Fibroblast of lung (primary cell): ENCODE results near the gene S100A14. TPM values are rescaled to one million over a fixed set of nuclear protein-coding genes. Genes with fewer than 3 reads are reported as not detected.
A peak's percentile ranks its signal among the peaks of the same experiment; 100 is the strongest.

Experiments
- DNase-seq, 2 donors: peaks; one replicate each; pipeline versions ENCODE4 v3.0.0 to v3.0.0-alpha.2; 2010; ENCODE audit warnings: low read depth in 2 of 2
- H2AFZ ChIP-seq: 2 replicates; pipeline ENCODE4 v1.5.1; 2012; ENCODE audit warnings: low read length, control low read depth, inconsistent platforms
- H3K27ac ChIP-seq: 2 replicates; pipeline ENCODE4 v1.5.1; 2011; ENCODE audit warnings: low read length, control low read depth; ENCODE audit not compliant: insufficient read depth
- H3K27me3 ChIP-seq: 2 replicates; pipeline ENCODE4 v1.5.1; 2011; ENCODE audit warnings: mild to moderate bottlenecking, low read length; ENCODE audit not compliant: control insufficient read depth, insufficient read depth
- H3K36me3 ChIP-seq: 2 replicates; pipeline ENCODE4 v1.5.1; 2011; ENCODE audit warnings: low read length; ENCODE audit not compliant: control insufficient read depth, insufficient read depth
- H3K4me1 ChIP-seq: 2 replicates; pipeline ENCODE4 v1.5.1; 2011; ENCODE audit warnings: low read length; ENCODE audit not compliant: control insufficient read depth, insufficient read depth; ENCODE audit errors: extremely low read depth
- H3K4me2 ChIP-seq: 2 replicates; pipeline ENCODE4 v1.5.1; 2011; ENCODE audit warnings: low read length, control low read depth; ENCODE audit not compliant: insufficient read depth; ENCODE audit errors: extremely low read depth
- H3K4me3 ChIP-seq, 4 experiments: fragments of 200-600 bp in 1 of 4; sonication (generic) in 1 of 4; replicated peaks in 1 of 4; 2 replicates each; pipeline ENCODE4 v1.5.1; 2011 to 2016; ENCODE audit warnings: low read length in 4 of 4, low read depth in 3 of 4, mild to moderate bottlenecking in 3 of 4, control low read depth in 2 of 4, inconsistent platforms in 1 of 4, mixed read lengths in 1 of 4; ENCODE audit not compliant: insufficient read depth in 1 of 4; ENCODE audit errors: control extremely low read depth in 1 of 4
- H3K79me2 ChIP-seq: 2 replicates; pipeline ENCODE4 v1.5.1; 2012; ENCODE audit warnings: mild to moderate bottlenecking, low read length, inconsistent platforms; ENCODE audit not compliant: control insufficient read depth, insufficient read depth
- H3K9ac ChIP-seq: 2 replicates; pipeline ENCODE4 v1.5.1; 2011; ENCODE audit warnings: mild to moderate bottlenecking, low read length, control low read depth; ENCODE audit not compliant: insufficient read depth
- H3K9me3 ChIP-seq: 2 replicates; pipeline ENCODE4 v1.5.1; 2012; ENCODE audit warnings: low read depth, low read length; ENCODE audit not compliant: control insufficient read depth, insufficient read depth
- H4K20me1 ChIP-seq: 2 replicates; pipeline ENCODE4 v1.5.1; 2011; ENCODE audit warnings: low read length; ENCODE audit not compliant: control insufficient read depth, insufficient read depth; ENCODE audit errors: extremely low read depth
- CTCF ChIP-seq, 2 donors: IDR thresholded peaks in 1 of 2; conservative IDR thresholded peaks in 1 of 2; 1 replicate in 1 of 2; 2 replicates in 1 of 2; pipeline ENCODE4 v1.5.1; 2011 to 2012; ENCODE audit warnings: low read length in 2 of 2, control low read depth in 1 of 2, inconsistent platforms in 1 of 2, low read depth in 1 of 2, mild to moderate bottlenecking in 1 of 2
- EZH2 ChIP-seq: IDR thresholded peaks from 2 replicates; pipeline ENCODE4 v1.5.1; 2012; ENCODE audit warnings: low read length, control low read depth, mild to moderate bottlenecking; ENCODE audit errors: missing control alignments
- polyA plus RNA-seq, 2 donors: library from polyadenylated mRNA; depleted of rRNA in 1 of 2; stranded (reverse) in 1 of 2; unstranded in 1 of 2; fragments of >200 nt; gene quantifications; 2 replicates each; pipeline ENCODE4 v1.2.1, GENCODE V29; 2011 to 2012; ENCODE audit warnings: missing spikeins in 1 of 2
- total RNA-seq: library from RNA; depleted of rRNA; stranded (reverse); fragments of >200 nt; gene quantifications from 2 replicates; pipeline ENCODE4 v1.2.1, GENCODE V29; 2014

Gene S100A14
- total and polyA plus RNA-seq, 2 donors (not counting 1 experiment from before 2014, with no cell fraction given), result 0.33 to 0.51 TPM

GRCh38 chr1:153616917-153617311 is 789 bp upstream of the S100A14 start:
- Histone ChIP-seq H3K9me3 (no peaks in the 10 kb centered on the region), H3K36me3 (peaks cover 3% of the 10 kb centered on the region), H3K27me3 (no peaks in the 10 kb centered on the region), H4K20me1 (no peaks in the 10 kb centered on the region), H2AFZ (peak overlapping the region; percentile 43), H3K4me2 (no peak overlapping the region), H3K4me1 (peaks cover 9% of the 10 kb centered on the region), H3K4me3 (no peak overlapping the region), H3K27ac (no peak overlapping the region), H3K79me2 (peaks cover 15% of the 10 kb centered on the region), H3K9ac (peak overlapping the region; percentile 14)
- TF ChIP-seq EZH2 (no peak), CTCF (conservative IDR thresholded peaks at IDR 0.05 in 1 of 2, IDR thresholded peaks at IDR 0.05 in 1 of 2; ENCODE audit: low read depth in 1 of 2, low read length in 2 of 2) (no peak)
- DNase-seq, result no peak

DNA sequence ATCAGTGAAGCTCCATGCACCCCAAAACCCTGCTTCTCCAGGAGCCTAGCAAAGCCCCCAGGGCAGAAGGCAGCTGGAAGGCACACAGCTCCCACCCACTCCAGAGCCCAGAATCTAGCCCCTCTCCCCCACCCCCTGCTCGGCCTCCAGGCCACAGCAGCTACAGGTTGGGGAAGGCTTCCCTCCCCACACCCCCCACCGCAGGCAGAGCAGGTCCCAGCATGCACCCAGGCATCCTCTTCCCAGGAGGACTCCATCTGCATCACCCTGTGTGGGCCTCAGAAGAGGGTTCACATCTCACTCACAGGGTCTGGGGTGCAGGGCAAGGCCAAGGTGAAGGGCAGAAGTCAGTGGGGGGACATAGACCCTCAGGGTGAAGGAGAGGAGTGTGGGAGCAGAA is 719 bp downstream of the S100A14 start:
- no peak for DNase-seq
- H3K27ac ChIP-seq, result no peak overlapping the region
- peaks cover 3% of the 10 kb centered on the region for H3K36me3 ChIP-seq
- no peaks in the 10 kb centered on the region for H4K20me1 ChIP-seq
- H3K27me3 ChIP-seq, result no peaks in the 10 kb centered on the region
- no peak for TF ChIP-seq CTCF (conservative IDR thresholded peaks at IDR 0.05 in 1 of 2, IDR thresholded peaks at IDR 0.05 in 1 of 2; ENCODE audit: low read depth in 1 of 2, low read length in 2 of 2)
- no peak for TF ChIP-seq EZH2
- no peak overlapping the region for H3K4me3 ChIP-seq
- H3K4me1 ChIP-seq, result peaks cover 10% of the 10 kb centered on the region
- no peak overlapping the region for H2AFZ ChIP-seq
- no peak overlapping the region for H3K9ac ChIP-seq
- H3K79me2 ChIP-seq, result peaks cover 29% of the 10 kb centered on the region
- H3K9me3 ChIP-seq, result no peaks in the 10 kb centered on the region
- no peak overlapping the region for H3K4me2 ChIP-seq

DNA sequence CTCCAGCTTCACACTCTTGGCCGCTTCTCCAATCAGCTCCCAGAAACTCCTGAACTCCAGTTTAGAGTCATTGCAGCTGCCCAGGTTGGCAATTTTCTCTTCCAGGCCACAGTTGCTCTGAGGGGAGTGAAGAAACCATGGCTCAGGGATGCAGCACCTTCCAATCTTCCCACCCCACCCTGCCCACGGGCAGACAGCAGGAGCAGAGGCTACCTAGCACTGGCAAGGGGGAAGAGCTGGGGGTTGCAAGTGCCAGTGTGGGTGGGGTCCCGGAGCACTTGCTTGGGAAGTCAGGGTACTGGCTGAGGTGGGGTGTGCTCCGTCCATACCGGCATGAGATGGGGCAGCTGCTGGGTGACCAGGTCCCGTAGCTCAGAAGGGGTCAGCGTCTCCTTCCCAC is 1.2 kb downstream of the S100A14 start:
- no peak overlapping the region for H3K4me2 ChIP-seq
- H3K36me3 ChIP-seq, result peaks cover 3% of the 10 kb centered on the region
- peaks cover 15% of the 10 kb centered on the region for H3K4me1 ChIP-seq
- H3K9ac ChIP-seq, result no peak overlapping the region
- H3K9me3 ChIP-seq, result no peaks in the 10 kb centered on the region
- H3K4me3 ChIP-seq, result no peak overlapping the region
- peaks cover 34% of the 10 kb centered on the region for H3K79me2 ChIP-seq
- no peaks in the 10 kb centered on the region for H3K27me3 ChIP-seq
- no peaks in the 10 kb centered on the region for H4K20me1 ChIP-seq
- TF ChIP-seq CTCF (conservative IDR thresholded peaks at IDR 0.05 in 1 of 2, IDR thresholded peaks at IDR 0.05 in 1 of 2; ENCODE audit: low read depth in 1 of 2, low read length in 2 of 2) (no peak), EZH2 (no peak)
- no peak for DNase-seq
- H3K27ac ChIP-seq, result no peak overlapping the region
- no peak overlapping the region for H2AFZ ChIP-seq
